Testis (tissue), 2 donors: ENCODE results near the gene ZBTB26.

ENCODE experiments used
- CTCF ChIP-seq, 3 experiments: fragments of 450-650 bp in 2 of 3; fragments of 200-600 bp in 1 of 3; sonication (generic) in 1 of 3; IDR thresholded peaks; one replicate each; pipeline ENCODE4 v1.5.1; 2016 to 2019; ENCODE audit warnings: antibody characterized with exemption in 3 of 3, mild to moderate bottlenecking in 2 of 3, moderate library complexity in 1 of 3
- POLR2A ChIP-seq: fragments of 450-650 bp; IDR thresholded peaks from one replicate; pipeline ENCODE4 v1.6.1; 2017; ENCODE audit warnings: antibody characterized with exemption, mild to moderate bottlenecking, moderate library complexity

- no peak for TF ChIP-seq CTCF (IDR thresholded peaks at IDR 0.05)
- TF ChIP-seq POLR2A = no peak
These were observed 9.1 kb upstream of the ZBTB26 start for GRCh38 chr9:122940454-122940748.
